GM21825 (cell line): ENCODE results near the gene CNOT6L.

Experiments
- ATAC-seq: cut with Tn5 transposase; IDR thresholded peaks from one replicate; pipeline ENCODE4 v1.9.1; 2021; ENCODE audit warnings: mild to moderate bottlenecking, moderate library complexity; ENCODE audit not compliant: unreplicated experiment

CNOT6L gene

GRCh38 chr4:77715414-77716290 is 103.5 kb downstream of the CNOT6L start:
- ATAC-seq, result no peak

- ATAC-seq, result no peak
These were observed 104.7 kb downstream of the CNOT6L start for GRCh38 chr4:77714514-77714913.

GRCh38 chr4:77713884-77714283 is 105.3 kb downstream of the CNOT6L start:
- no peak for ATAC-seq

GRCh38 chr4:77712675-77713074 is 106.5 kb downstream of the CNOT6L start:
- no peak for ATAC-seq

- no peak for ATAC-seq
These were observed 107.7 kb downstream of the CNOT6L start for GRCh38 chr4:77711469-77711868.

GRCh38 chr4:77710684-77711083 is 108.5 kb downstream of the CNOT6L start:
- no peak for ATAC-seq

- no peak for ATAC-seq
These were observed 109.1 kb downstream of the CNOT6L start for GRCh38 chr4:77710059-77710458.

GRCh38 chr4:77706717-77707116 is 112.5 kb downstream of the CNOT6L start:
- ATAC-seq, result no peak

GRCh38 chr4:77703666-77704065 is 115.5 kb downstream of the CNOT6L start:
- ATAC-seq, result no peak

- ATAC-seq, result no peak
These were observed 118.0 kb downstream of the CNOT6L start for GRCh38 chr4:77701121-77701520.

GRCh38 chr4:77699731-77700210 is 119.4 kb downstream of the CNOT6L start:
- ATAC-seq, result no peak

- no peak for ATAC-seq
These were observed 121.1 kb downstream of the CNOT6L start for GRCh38 chr4:77697860-77698590.

GRCh38 chr4:77695774-77696173 is 123.4 kb downstream of the CNOT6L start:
- ATAC-seq, result no peak

GRCh38 chr4:77692847-77693432 is 126.2 kb downstream of the CNOT6L start:
- no peak for ATAC-seq

GRCh38 chr4:77681792-77682191 is 137.4 kb downstream of the CNOT6L start:
- no peak for ATAC-seq

- no peak for ATAC-seq
These were observed 142.3 kb downstream of the CNOT6L start for GRCh38 chr4:77676842-77677241.

GRCh38 chr4:77671051-77671450 is 148.1 kb downstream of the CNOT6L start:
- ATAC-seq, result no peak

- no peak for ATAC-seq
These were observed 149.1 kb downstream of the CNOT6L start for GRCh38 chr4:77669946-77670590.

- ATAC-seq, result no peak
These were observed 153.6 kb downstream of the CNOT6L start for GRCh38 chr4:77665381-77666069.
